CD4-positive, alpha-beta T cell treated with Interferon gamma for 1 hour (primary cell): ENCODE data around the gene PIKFYVE.
"Not testable (repeated sequence)": the region's sequence is repeated elsewhere in the genome, so short reads cannot be mapped to it uniquely, and the experiment has no call there.

Source experiments
- DNase-seq: peaks from one replicate; pipeline ENCODE4 v3.0.0-alpha.2; 2020

PIKFYVE gene

GRCh38 chr2:208256192-208256782, 9.8 kb upstream of the PIKFYVE start:
- no peak for DNase-seq

GRCh38 chr2:208256849-208257813, 8.9 kb upstream of the PIKFYVE start:
- not testable (repeated sequence) for DNase-seq

GRCh38 chr2:208265371-208265800, 669 bp upstream of the PIKFYVE start:
- peak; percentile 52 for DNase-seq

GRCh38 chr2:208266553-208266893, 468 bp downstream of the PIKFYVE start:
- DNase-seq: no peak

GRCh38 chr2:208266936-208267335, 881 bp downstream of the PIKFYVE start:
- DNase-seq: no peak

- not testable (repeated sequence) for DNase-seq
Observed at GRCh38 chr2:208267526-208267925, 1.5 kb downstream of the PIKFYVE start.

- no peak for DNase-seq
Observed at GRCh38 chr2:208268156-208268952, 2.3 kb downstream of the PIKFYVE start.

GRCh38 chr2:208269091-208269490, 3.0 kb downstream of the PIKFYVE start:
- DNase-seq: no peak

- DNase-seq: no peak
Observed at GRCh38 chr2:208274748-208275147, 8.7 kb downstream of the PIKFYVE start.

- DNase-seq: no peak
Observed at GRCh38 chr2:208278549-208278948, 12.5 kb downstream of the PIKFYVE start.

GRCh38 chr2:208279236-208279635, 13.2 kb downstream of the PIKFYVE start:
- DNase-seq: no peak

GRCh38 chr2:208280234-208280633, 14.2 kb downstream of the PIKFYVE start:
- DNase-seq: no peak

- DNase-seq: no peak
Observed at GRCh38 chr2:208280933-208281332, 14.9 kb downstream of the PIKFYVE start.

GRCh38 chr2:208285853-208286252, 19.8 kb downstream of the PIKFYVE start:
- no peak for DNase-seq

- DNase-seq: no peak
Observed at GRCh38 chr2:208294482-208295024, 28.5 kb downstream of the PIKFYVE start.

GRCh38 chr2:208295834-208296233, 29.8 kb downstream of the PIKFYVE start:
- no peak for DNase-seq

- DNase-seq: no peak
Observed at GRCh38 chr2:208296610-208297009, 30.6 kb downstream of the PIKFYVE start.

GRCh38 chr2:208297961-208298360, 31.9 kb downstream of the PIKFYVE start:
- no peak for DNase-seq

GRCh38 chr2:208300847-208301618, 35.0 kb downstream of the PIKFYVE start:
- DNase-seq: no peak

GRCh38 chr2:208304157-208304556, 38.1 kb downstream of the PIKFYVE start:
- DNase-seq: no peak

- DNase-seq: no peak
Observed at GRCh38 chr2:208304695-208305094, 38.6 kb downstream of the PIKFYVE start.

- DNase-seq: no peak
Observed at GRCh38 chr2:208306291-208306690, 40.2 kb downstream of the PIKFYVE start.
